Measurements from ENCODE around the gene KCNA5. TPM values are rescaled to one million over a fixed set of nuclear protein-coding genes. Genes with fewer than 3 reads are reported as not detected.

The KCNA5 gene
- total RNA-seq, 2 donors from 2014 or later, result 0.68 TPM; not detected in 1

GRCh38 chr12:5026342-5026938 lies 17.2 kb upstream of the KCNA5 start:
- DNase-seq (ENCODE audit: low spot score), result no peak
- H3K4me3 ChIP-seq, result no peak overlapping the region
- H3K36me3 ChIP-seq, result no peaks in the 10 kb centered on the region
- 74% methylated on average over 4 of the region's 4 CpGs for WGBS
- no peak for TF ChIP-seq CTCF (IDR thresholded peaks at IDR 0.05)
- no peak for TF ChIP-seq POLR2AphosphoS5 (IDR thresholded peaks at IDR 0.05)
- TF ChIP-seq POLR2A (IDR thresholded peaks at IDR 0.05), result no peak
- H3K27me3 ChIP-seq (replicated peaks; ENCODE audit: insufficient read depth), result peaks cover 2% of the 10 kb centered on the region
- no peaks in the 10 kb centered on the region for H3K4me1 ChIP-seq (replicated peaks)
- no peaks in the 10 kb centered on the region for H3K9me3 ChIP-seq
- intact Hi-C loops (cut with DNase I), result no loop called here
- H3K27ac ChIP-seq, result no peak overlapping the region

- no peak for DNase-seq (ENCODE audit: low spot score)
- no peaks in the 10 kb centered on the region for H3K9me3 ChIP-seq
- intact Hi-C loops (cut with DNase I), result no loop called here
Measured at GRCh38 chr12:5027046-5027821, 16.4 kb upstream of the KCNA5 start.

GRCh38 chr12:5030066-5030465 lies 13.6 kb upstream of the KCNA5 start:
- H3K4me3 ChIP-seq, result no peak overlapping the region
- DNase-seq (ENCODE audit: low spot score), result no peak
- intact Hi-C loops (cut with DNase I), result no loop called here
- no peaks in the 10 kb centered on the region for H3K9me3 ChIP-seq
- H3K4me1 ChIP-seq (replicated peaks), result no peaks in the 10 kb centered on the region
- TF ChIP-seq POLR2AphosphoS5 (IDR thresholded peaks at IDR 0.05) (no peak), CTCF (IDR thresholded peaks at IDR 0.05) (no peak), POLR2A (IDR thresholded peaks at IDR 0.05) (no peak)
- H3K36me3 ChIP-seq, result no peaks in the 10 kb centered on the region
- H3K27ac ChIP-seq, result no peak overlapping the region
- peaks cover 2% of the 10 kb centered on the region for H3K27me3 ChIP-seq (replicated peaks; ENCODE audit: insufficient read depth)

More at GRCh38 chr12:5027046-5027821, 16.4 kb upstream of the KCNA5 start:
- H3K27ac ChIP-seq, result no peak overlapping the region
- peaks cover 2% of the 10 kb centered on the region for H3K27me3 ChIP-seq (replicated peaks; ENCODE audit: insufficient read depth)
- no peak overlapping the region for H3K4me3 ChIP-seq
- WGBS, result 38% methylated on average over 4 of the region's 4 CpGs
- no peaks in the 10 kb centered on the region for H3K36me3 ChIP-seq
- TF ChIP-seq POLR2A (IDR thresholded peaks at IDR 0.05) (no peak), CTCF (IDR thresholded peaks at IDR 0.05) (no peak), POLR2AphosphoS5 (IDR thresholded peaks at IDR 0.05) (no peak)
- H3K4me1 ChIP-seq (replicated peaks), result no peaks in the 10 kb centered on the region

GRCh38 chr12:5031242-5031641 lies 12.4 kb upstream of the KCNA5 start:
- Histone ChIP-seq H3K4me1 (replicated peaks) (no peaks in the 10 kb centered on the region), H3K27ac (no peak overlapping the region), H3K36me3 (no peaks in the 10 kb centered on the region), H3K4me3 (no peak overlapping the region), H3K27me3 (replicated peaks; ENCODE audit: insufficient read depth) (peaks cover 2% of the 10 kb centered on the region), H3K9me3 (no peaks in the 10 kb centered on the region)
- 87% methylated on average over 6 of the region's 6 CpGs for WGBS
- DNase-seq (ENCODE audit: low spot score), result no peak
- intact Hi-C loops (cut with DNase I), result no loop called here
- no peak for TF ChIP-seq CTCF (IDR thresholded peaks at IDR 0.05)
- no peak for TF ChIP-seq POLR2A (IDR thresholded peaks at IDR 0.05)
- TF ChIP-seq POLR2AphosphoS5 (IDR thresholded peaks at IDR 0.05), result no peak

GRCh38 chr12:5031958-5032357 lies 11.7 kb upstream of the KCNA5 start:
- no peak overlapping the region for H3K27ac ChIP-seq
- TF ChIP-seq POLR2A (IDR thresholded peaks at IDR 0.05) (no peak), POLR2AphosphoS5 (IDR thresholded peaks at IDR 0.05) (no peak), CTCF (IDR thresholded peaks at IDR 0.05) (no peak)
- 82% methylated on average over 3 of the region's 3 CpGs for WGBS
- intact Hi-C loops (cut with DNase I), result no loop called here
- DNase-seq (ENCODE audit: low spot score), result no peak
- no peak overlapping the region for H3K4me3 ChIP-seq
- no peaks in the 10 kb centered on the region for H3K27me3 ChIP-seq (replicated peaks; ENCODE audit: insufficient read depth)
- H3K4me1 ChIP-seq (replicated peaks), result no peaks in the 10 kb centered on the region
- no peaks in the 10 kb centered on the region for H3K36me3 ChIP-seq
- H3K9me3 ChIP-seq, result no peaks in the 10 kb centered on the region
